Type B pancreatic cell (in vitro differentiated cells): ENCODE results near the gene COL15A1. TPM values are rescaled to one million over a fixed set of nuclear protein-coding genes. Genes with fewer than 3 reads are reported as not detected.

Source experiments
- DNase-seq: peaks from one replicate; pipeline ENCODE4 v3.0.0; 2021; ENCODE audit warnings: mixed read lengths; ENCODE audit not compliant: unreplicated experiment; ENCODE audit errors: extremely low spot score
- H3K27ac Mint-ChIP-seq: 2 replicates; pipeline ENCODE4 v1.8.0; 2021; ENCODE audit warnings: mild to moderate bottlenecking, mixed read lengths
- H3K27me3 Mint-ChIP-seq: 2 replicates; pipeline ENCODE4 v1.8.0; 2021; ENCODE audit warnings: mixed read lengths
- H3K36me3 Mint-ChIP-seq: 2 replicates; pipeline ENCODE4 v1.8.0; 2021; ENCODE audit warnings: mixed read lengths
- H3K4me1 Mint-ChIP-seq: one replicate; pipeline ENCODE4 v1.8.0; 2021; ENCODE audit warnings: mixed read lengths; ENCODE audit not compliant: unreplicated experiment
- H3K4me3 Mint-ChIP-seq: 2 replicates; pipeline ENCODE4 v1.8.0; 2021; ENCODE audit warnings: mild to moderate bottlenecking, mixed read lengths
- H3K9me3 Mint-ChIP-seq: 2 replicates; pipeline ENCODE4 v1.8.0; 2021; ENCODE audit warnings: mixed read lengths
- long read RNA-seq: library from polyadenylated mRNA; unstranded; transcript quantifications from one replicate; pipeline ENCODE4 v2.0.0, GENCODE V29; 2020
- total RNA-seq: library from RNA; stranded (reverse); gene quantifications from 2 replicates; pipeline ENCODE4 v1.2.1, GENCODE V29; 2021; ENCODE audit warnings: low replicate concordance
- TF ChIP-seq, protein P1 (sequence below): fragments of 200-600 bp; sonication (generic); conservative IDR thresholded peaks from 2 replicates; pipeline ENCODE4 v1.5.0; 2021; ENCODE audit warnings: antibody characterized with exemption, mild to moderate bottlenecking

COL15A1 gene
- 0.12 and 0.68 TPM in 2 replicates for total RNA-seq
- long read RNA-seq, result 0 reads

DNA sequence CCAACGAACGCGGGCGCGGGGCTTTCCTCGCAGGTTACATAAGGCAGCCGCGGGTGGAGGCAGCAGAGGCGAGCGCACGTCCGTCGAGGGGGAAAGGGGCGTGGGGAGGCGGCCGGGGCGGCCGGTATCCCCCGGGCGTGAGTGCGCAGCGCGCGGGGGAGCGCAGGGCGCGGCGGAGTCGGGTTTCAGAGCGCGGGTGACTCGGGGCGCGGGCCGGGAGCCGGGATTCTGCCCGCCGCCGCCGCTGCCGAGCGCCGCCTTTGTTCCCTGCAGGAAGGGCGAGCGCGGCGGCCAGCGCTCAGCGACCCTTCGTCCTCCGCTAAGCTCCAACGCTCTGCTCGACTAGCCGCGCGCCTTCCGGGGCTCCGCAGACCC lies at the start of gene COL15A1:
Gene COL15A1 (plus strand): TSS at position 226 of the 375 bp plus-strand sequence. CDS start 155 bp downstream, outside the sequence.
- Mint-ChIP-seq H3K27ac (no peak within 1 kb of the TSS), H3K9me3 (no peaks in the 10 kb centered on the region), H3K4me1 (no peaks in the 10 kb centered on the region), H3K27me3 (peaks cover 94% of the 10 kb centered on the region), H3K4me3 (peak within 1 kb of the TSS; percentile 88), H3K36me3 (no peaks in the 10 kb centered on the region)
- TF ChIP-seq, protein P1, sequence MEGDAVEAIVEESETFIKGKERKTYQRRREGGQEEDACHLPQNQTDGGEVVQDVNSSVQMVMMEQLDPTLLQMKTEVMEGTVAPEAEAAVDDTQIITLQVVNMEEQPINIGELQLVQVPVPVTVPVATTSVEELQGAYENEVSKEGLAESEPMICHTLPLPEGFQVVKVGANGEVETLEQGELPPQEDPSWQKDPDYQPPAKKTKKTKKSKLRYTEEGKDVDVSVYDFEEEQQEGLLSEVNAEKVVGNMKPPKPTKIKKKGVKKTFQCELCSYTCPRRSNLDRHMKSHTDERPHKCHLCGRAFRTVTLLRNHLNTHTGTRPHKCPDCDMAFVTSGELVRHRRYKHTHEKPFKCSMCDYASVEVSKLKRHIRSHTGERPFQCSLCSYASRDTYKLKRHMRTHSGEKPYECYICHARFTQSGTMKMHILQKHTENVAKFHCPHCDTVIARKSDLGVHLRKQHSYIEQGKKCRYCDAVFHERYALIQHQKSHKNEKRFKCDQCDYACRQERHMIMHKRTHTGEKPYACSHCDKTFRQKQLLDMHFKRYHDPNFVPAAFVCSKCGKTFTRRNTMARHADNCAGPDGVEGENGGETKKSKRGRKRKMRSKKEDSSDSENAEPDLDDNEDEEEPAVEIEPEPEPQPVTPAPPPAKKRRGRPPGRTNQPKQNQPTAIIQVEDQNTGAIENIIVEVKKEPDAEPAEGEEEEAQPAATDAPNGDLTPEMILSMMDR, result no peak
- no peak for DNase-seq

DNA sequence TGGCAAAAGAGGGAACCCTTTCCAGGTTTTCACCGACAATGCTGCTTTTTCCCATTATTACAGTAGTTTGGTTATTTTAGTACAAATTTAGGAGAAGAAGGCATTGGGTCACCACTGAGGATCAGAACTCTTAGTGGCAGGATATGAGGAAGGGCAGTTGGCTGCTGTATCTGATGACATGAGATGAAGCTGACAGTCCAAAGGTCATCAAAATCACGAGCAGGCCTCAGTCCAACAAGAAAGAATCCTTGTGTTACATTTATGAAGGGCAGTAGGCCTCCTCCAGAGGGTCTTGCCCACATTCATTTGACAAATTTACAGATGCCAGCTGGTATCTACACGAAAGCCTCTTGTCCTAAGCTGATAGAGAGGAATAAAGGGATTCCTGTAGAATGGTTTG lies 49.5 kb upstream of the COL15A1 start:
- no peak for DNase-seq
- Mint-ChIP-seq H3K27me3 (peaks cover 6% of the 10 kb centered on the region), H3K4me1 (no peaks in the 10 kb centered on the region), H3K4me3 (no peak overlapping the region), H3K36me3 (no peaks in the 10 kb centered on the region), H3K27ac (no peak overlapping the region), H3K9me3 (peaks cover 8% of the 10 kb centered on the region)
- TF ChIP-seq, protein P1, result no peak

- H3K4me3 Mint-ChIP-seq, result no peak overlapping the region
- H3K4me1 Mint-ChIP-seq, result peaks cover 4% of the 10 kb centered on the region
- H3K27ac Mint-ChIP-seq, result no peak overlapping the region
- DNase-seq, result no peak
- H3K27me3 Mint-ChIP-seq, result peaks cover 8% of the 10 kb centered on the region
- TF ChIP-seq, protein P1, result no peak
- peaks cover 8% of the 10 kb centered on the region for H3K9me3 Mint-ChIP-seq
- no peaks in the 10 kb centered on the region for H3K36me3 Mint-ChIP-seq
Measured at GRCh38 chr9:98894761-98895160, 48.9 kb upstream of the COL15A1 start.

GRCh38 chr9:98896632-98897031 lies 47.1 kb upstream of the COL15A1 start:
- Mint-ChIP-seq H3K9me3 (peaks cover 8% of the 10 kb centered on the region), H3K4me1 (peaks cover 4% of the 10 kb centered on the region), H3K4me3 (no peak overlapping the region), H3K27ac (no peak overlapping the region), H3K27me3 (peaks cover 8% of the 10 kb centered on the region), H3K36me3 (no peaks in the 10 kb centered on the region)
- no peak for DNase-seq
- TF ChIP-seq, protein P1, result no peak

DNA sequence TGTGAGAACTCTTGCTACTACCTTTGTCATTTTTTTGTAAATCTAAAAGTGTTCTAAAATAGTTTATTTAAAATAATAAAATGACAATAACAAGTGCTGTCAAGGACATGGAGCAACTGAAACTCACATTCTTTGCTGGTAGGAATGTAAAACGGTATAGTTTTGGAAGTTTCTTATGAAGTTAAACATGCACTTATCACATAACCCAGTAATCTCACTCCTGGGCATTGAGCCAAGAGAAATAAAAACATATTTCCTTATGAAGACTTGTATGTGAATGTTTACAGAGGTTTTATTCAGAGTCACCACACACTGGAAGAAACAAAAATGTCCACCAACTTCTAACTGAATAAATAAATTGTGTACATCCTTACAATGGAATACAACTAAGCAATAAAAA lies 46.0 kb upstream of the COL15A1 start:
- Mint-ChIP-seq H3K4me3 (no peak overlapping the region), H3K27me3 (peaks cover 8% of the 10 kb centered on the region), H3K36me3 (no peaks in the 10 kb centered on the region), H3K27ac (no peak overlapping the region), H3K4me1 (peaks cover 4% of the 10 kb centered on the region), H3K9me3 (peaks cover 8% of the 10 kb centered on the region)
- DNase-seq, result no peak
- TF ChIP-seq, protein P1, result no peak
